ENCODE results near the gene PARP12.

The PARP12 gene

DNA sequence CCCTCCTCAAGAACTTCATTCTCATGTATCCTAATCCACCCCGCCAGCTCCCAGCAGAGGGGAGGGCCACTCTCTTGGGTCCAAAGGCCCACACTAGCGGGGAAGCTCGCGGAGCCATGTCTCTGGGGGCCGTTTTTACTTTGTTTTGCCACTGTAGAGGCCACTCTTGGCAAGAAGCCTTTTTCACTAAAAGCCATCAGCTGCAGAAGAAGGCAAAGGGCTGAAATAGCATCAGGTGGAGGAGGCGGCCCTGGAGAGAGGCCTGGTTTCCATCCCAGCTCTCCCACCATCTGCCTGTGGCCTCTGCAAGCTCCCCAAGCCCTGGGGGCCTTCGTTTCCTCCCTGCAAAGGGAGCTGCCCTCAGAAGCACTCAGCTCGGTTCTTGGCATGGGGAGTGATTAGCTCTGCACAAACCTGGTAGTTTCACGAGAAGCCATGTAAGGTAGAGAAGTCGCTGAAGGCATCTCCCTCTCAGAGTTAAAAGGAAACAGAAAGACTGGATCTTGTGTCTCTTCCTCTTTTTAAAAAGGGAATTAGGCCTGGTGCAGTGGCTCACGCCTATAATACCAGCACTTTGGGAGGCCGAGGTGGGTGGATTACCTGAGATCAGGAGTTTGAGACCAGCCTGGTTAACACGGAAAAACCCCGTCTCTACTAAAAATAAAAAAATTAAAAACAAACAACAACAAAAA lies 70.3 kb downstream of the PARP12 start:
- H3K27me3 ChIP-seq (ENCODE audit: control insufficient read depth, insufficient read depth, low read length) = no peaks in the 10 kb centered on the region
- H3K4me3 ChIP-seq (ENCODE audit: low read length) = no peak overlapping the region
- H3K36me3 ChIP-seq (ENCODE audit: control insufficient read depth, insufficient read depth, low read length) = no peaks in the 10 kb centered on the region
- H3K9ac ChIP-seq (ENCODE audit: low read length) = no peak overlapping the region
- H3K9me3 ChIP-seq (ENCODE audit: control insufficient read depth, low read length) = no peaks in the 10 kb centered on the region
- no peaks in the 10 kb centered on the region for H3K4me1 ChIP-seq (ENCODE audit: control insufficient read depth, insufficient read depth, low read length)

DNA sequence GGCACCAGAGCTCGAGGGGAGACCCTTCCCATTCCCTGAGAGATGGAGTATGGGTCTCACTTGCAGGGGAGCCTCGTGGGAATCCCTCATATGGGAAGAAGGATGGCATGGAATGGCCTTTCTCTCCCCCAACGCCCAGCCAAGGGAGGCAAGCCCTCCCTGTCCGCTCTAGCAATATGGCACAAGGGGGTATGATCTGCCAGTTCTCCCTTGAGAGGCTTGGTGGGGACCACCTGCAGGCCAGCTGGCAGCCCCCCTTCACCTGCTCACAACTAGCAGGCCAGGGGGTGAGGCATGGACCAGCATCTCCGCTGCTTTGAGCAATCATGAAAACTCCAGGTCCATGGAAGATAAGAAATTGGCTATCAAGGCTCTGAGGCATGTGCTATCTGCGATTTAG lies 70.8 kb downstream of the PARP12 start:
- Histone ChIP-seq H3K9me3 (ENCODE audit: control insufficient read depth, low read length) (no peaks in the 10 kb centered on the region), H3K36me3 (ENCODE audit: control insufficient read depth, insufficient read depth, low read length) (no peaks in the 10 kb centered on the region), H3K27me3 (ENCODE audit: control insufficient read depth, insufficient read depth, low read length) (no peaks in the 10 kb centered on the region), H3K4me3 (ENCODE audit: low read length) (no peak overlapping the region), H3K9ac (ENCODE audit: low read length) (no peak overlapping the region), H3K4me1 (ENCODE audit: control insufficient read depth, insufficient read depth, low read length) (no peaks in the 10 kb centered on the region)

DNA sequence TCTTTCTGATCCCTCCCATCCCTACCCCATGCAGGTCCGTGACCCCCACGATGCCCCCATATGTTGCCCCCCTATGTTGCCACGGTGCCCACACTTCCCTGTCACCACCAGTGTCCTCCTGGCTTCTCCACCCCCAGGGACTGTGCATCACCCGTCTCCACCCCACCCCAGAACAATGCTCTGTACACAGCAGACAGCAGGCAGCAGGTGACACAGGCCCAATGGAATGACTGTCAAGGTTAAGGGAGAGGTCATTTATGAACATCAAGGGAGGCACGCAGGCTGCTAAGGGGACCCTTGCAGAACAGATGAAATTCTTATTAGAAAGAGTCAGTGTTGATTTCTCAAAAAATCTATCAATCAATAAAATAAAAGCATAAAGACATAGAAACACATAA lies 71.5 kb downstream of the PARP12 start:
- no peaks in the 10 kb centered on the region for H3K36me3 ChIP-seq (ENCODE audit: control insufficient read depth, insufficient read depth, low read length)

DNA sequence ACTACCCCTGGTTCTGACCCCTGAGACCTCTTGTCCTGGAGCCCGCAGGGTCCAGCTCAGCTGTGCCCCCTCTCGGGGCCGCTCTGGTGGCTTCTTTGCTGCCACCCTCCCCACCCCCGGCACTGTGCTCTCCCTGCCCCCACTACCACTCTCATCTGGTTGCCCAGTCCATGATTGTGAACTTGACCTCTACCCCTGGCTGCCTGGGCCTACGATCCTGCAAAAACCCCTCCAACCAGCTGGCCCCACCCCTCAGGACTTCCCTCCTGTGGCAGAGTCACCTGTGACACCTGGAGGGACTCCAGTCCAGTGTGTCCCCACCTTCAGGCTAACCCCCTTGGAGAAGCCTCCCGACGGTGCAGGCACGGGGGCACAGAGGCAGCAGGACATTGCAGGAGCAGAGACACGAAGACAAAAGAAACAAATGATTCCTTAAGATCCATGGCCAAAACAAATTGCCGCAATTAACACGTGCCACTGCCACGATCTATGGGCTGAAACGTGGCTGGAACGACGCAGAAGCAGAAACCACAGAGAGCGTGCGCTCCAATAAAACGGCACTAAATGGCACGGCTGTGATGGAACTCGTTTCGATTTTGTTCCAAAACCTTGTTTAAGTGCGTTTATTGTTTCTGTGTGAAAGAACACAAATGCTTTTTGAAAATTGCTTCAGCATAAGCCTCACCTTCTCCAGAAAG lies 72.0 kb downstream of the PARP12 start:
- H3K36me3 ChIP-seq (ENCODE audit: control insufficient read depth, insufficient read depth, low read length) = no peaks in the 10 kb centered on the region
- H3K27me3 ChIP-seq (ENCODE audit: control insufficient read depth, insufficient read depth, low read length) = no peaks in the 10 kb centered on the region
- no peak overlapping the region for H3K4me3 ChIP-seq (ENCODE audit: low read length)
- H3K4me1 ChIP-seq (ENCODE audit: control insufficient read depth, insufficient read depth, low read length) = no peaks in the 10 kb centered on the region
- no peaks in the 10 kb centered on the region for H3K9me3 ChIP-seq (ENCODE audit: control insufficient read depth, low read length)
- no peak overlapping the region for H3K9ac ChIP-seq (ENCODE audit: low read length)

More for the DNA sequence above, 71.5 kb downstream of the PARP12 start:
- Histone ChIP-seq H3K4me3 (ENCODE audit: low read length) (no peak overlapping the region), H3K4me1 (ENCODE audit: control insufficient read depth, insufficient read depth, low read length) (no peaks in the 10 kb centered on the region), H3K9ac (ENCODE audit: low read length) (no peak overlapping the region), H3K27me3 (ENCODE audit: control insufficient read depth, insufficient read depth, low read length) (no peaks in the 10 kb centered on the region), H3K9me3 (ENCODE audit: control insufficient read depth, low read length) (no peaks in the 10 kb centered on the region)

DNA sequence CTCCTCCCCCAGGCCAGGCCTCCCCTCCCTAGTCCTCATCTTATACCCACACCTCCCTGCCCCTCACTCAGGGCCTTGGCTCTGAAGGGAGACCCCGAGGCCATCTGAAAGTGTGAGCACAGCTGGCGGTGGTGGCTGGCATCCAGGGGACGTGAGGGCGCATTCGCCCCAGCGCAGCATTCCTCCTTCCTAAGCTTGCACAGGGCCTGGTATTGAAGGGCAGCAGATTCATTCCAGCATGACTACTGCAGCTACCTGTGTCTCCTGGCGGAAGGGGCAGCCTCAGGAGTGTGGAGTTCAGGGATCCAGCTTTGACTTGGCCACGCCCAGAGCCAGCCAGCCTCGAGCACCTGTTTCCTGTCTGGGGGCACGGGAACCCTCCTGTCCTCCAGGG lies 72.6 kb downstream of the PARP12 start:
- Histone ChIP-seq H3K27me3 (ENCODE audit: control insufficient read depth, insufficient read depth, low read length) (no peaks in the 10 kb centered on the region), H3K36me3 (ENCODE audit: control insufficient read depth, insufficient read depth, low read length) (no peaks in the 10 kb centered on the region), H3K4me3 (ENCODE audit: low read length) (no peak overlapping the region), H3K9ac (ENCODE audit: low read length) (no peak overlapping the region), H3K9me3 (ENCODE audit: control insufficient read depth, low read length) (no peaks in the 10 kb centered on the region), H3K4me1 (ENCODE audit: control insufficient read depth, insufficient read depth, low read length) (no peaks in the 10 kb centered on the region)

DNA sequence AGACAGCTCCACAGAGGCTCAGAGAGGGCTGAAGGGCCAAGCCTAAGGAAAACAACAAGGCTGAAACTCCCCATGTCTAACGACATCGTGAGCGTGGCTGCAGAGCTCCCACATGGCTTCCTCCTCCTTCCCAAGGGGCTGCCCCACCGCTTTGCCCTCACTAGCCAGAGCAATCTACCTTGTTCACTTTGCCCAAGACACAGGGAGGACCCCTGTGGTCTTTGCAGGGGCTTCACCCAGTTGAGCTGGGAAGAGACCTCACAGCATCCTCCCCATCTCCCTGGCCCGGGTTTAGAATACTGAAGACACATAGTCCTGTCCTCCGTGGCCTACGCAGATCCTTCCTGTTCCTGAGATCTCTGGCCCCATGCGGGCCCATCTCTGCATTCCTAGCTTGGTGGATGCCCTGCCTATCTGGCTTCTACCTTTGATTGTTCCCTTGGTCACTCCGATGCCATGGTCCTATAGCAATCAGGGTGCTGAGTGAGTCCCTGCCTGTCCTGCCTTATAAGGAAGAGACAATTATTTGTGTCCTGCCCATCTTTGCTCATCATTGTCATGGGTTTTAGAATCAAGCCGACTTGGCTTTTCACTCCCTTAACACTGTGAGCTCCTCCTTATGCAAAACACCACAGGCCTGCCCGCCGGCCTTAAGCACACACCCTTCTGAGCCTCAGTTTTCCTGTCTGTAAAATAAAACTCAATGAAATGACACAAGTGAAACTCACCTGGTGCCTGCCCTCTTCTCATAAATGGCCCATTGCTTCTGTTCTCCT lies 73.2 kb downstream of the PARP12 start:
- no peaks in the 10 kb centered on the region for H3K36me3 ChIP-seq (ENCODE audit: control insufficient read depth, insufficient read depth, low read length)
- no peaks in the 10 kb centered on the region for H3K27me3 ChIP-seq (ENCODE audit: control insufficient read depth, insufficient read depth, low read length)
- no peaks in the 10 kb centered on the region for H3K9me3 ChIP-seq (ENCODE audit: control insufficient read depth, low read length)
- H3K9ac ChIP-seq (ENCODE audit: low read length) = no peak overlapping the region
- no peaks in the 10 kb centered on the region for H3K4me1 ChIP-seq (ENCODE audit: control insufficient read depth, insufficient read depth, low read length)
- no peak overlapping the region for H3K4me3 ChIP-seq (ENCODE audit: low read length)

DNA sequence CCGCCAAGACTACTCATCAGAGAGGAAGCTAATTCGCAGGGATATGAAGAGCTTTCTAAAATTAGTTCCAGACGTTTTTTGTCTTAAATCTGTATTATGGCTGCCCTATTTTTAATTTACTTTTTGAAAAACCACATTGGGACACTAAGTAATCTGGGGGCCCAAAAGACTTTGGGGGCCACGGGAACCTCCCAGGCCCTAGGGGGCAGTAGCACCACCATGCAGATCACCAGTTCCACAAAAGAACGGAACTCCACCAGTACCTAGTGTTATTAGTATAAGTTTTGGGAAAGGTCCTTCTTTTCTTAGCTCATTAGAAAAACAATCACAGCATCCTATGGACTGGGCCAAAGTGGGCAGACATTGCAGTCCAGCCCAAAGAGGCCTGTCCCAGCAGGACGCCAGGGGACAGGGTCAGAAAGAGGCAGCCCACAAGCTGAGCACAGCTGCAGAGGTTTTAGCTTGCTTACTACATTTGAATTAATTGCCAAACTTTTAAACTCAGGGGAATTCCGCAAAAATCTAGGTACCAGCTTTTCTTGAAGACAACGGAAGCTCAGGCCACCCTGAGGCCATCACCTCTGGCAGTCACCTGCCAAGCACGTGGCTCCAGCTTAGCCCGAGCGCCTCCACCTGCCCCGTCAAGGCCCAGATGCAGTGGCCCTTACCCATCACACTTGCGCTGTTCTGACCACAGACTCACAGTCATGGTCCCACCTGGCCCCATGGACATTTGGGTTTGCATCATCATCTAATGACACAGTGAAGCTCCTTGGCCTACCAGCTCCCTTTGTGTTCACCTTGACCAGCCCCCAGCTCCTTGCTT lies 74.8 kb downstream of the PARP12 start:
- no peaks in the 10 kb centered on the region for H3K27me3 ChIP-seq (ENCODE audit: control insufficient read depth, insufficient read depth, low read length)
- no peak overlapping the region for H3K9ac ChIP-seq (ENCODE audit: low read length)
- no peak overlapping the region for H3K4me3 ChIP-seq (ENCODE audit: low read length)
- H3K4me1 ChIP-seq (ENCODE audit: control insufficient read depth, insufficient read depth, low read length) = no peaks in the 10 kb centered on the region
- no peaks in the 10 kb centered on the region for H3K9me3 ChIP-seq (ENCODE audit: control insufficient read depth, low read length)
- no peaks in the 10 kb centered on the region for H3K36me3 ChIP-seq (ENCODE audit: control insufficient read depth, insufficient read depth, low read length)

DNA sequence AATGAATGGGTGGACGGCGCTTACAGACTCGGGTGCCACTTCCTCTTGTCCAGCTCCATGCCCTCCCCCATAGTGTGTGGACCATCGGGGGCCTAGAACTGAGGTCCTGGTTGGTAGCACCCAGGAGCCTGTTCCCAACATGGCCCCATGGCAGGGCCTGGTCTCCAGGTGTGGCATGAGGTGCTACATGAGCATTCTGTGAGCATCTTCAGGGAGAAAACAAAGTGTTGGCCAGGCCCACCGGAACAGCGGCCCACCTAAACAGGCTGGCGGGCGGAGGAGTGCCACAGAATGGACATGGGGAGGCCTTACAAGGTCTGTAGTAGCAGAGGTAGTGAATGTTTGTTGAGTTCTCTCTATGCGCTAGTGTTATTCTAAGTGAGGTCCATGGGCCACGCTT lies 76.9 kb downstream of the PARP12 start:
- Histone ChIP-seq H3K4me3 (ENCODE audit: low read length) (no peak overlapping the region), H3K27me3 (ENCODE audit: control insufficient read depth, insufficient read depth, low read length) (no peaks in the 10 kb centered on the region), H3K36me3 (ENCODE audit: control insufficient read depth, insufficient read depth, low read length) (no peaks in the 10 kb centered on the region)

DNA sequence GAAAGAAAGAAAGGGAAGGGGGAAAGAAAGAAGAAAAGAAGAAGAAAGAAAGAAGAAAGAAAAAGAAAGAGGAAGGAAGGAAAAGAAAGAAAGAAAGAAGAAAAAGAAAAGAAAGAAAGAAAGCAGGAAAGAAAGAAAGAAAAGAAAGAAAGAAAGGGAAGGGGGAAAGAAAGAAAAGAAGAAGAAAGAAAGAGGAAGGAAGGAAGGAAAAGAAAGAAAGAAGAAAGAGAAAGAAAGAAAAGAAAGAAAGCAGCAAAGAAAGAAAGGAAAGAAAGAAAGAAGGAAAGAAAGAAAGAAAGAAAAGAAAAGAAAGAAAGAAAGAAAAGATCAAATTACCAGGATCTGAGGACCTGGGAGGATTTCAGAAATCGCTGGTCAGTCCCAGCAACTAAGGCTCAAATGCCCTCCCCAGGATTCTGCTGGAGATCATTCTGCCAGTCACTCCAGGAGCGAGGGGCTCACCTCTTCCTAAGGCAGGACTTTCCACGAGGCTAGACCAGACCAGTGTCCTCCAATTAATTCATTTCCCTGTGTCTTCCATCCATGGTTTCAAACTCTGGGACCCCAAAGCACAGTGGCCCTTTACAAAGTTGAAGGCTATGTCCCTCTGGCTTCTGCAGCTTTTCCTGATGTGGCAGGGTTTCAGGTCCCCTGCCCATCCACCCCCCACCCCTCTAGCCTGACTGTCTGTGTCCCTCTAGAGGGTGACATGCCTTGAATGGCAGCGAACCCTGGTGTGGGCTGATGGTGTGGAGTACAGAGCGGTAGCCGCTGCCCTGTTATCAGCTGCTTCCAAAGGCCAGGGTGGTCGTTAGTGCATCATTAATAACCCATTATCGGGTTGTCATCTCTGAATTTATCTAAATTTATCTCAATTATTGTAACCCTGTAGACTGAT lies 77.9 kb downstream of the PARP12 start:
- H3K36me3 ChIP-seq (ENCODE audit: control insufficient read depth, insufficient read depth, low read length) = no peaks in the 10 kb centered on the region
- no peaks in the 10 kb centered on the region for H3K27me3 ChIP-seq (ENCODE audit: control insufficient read depth, insufficient read depth, low read length)
- H3K9ac ChIP-seq (ENCODE audit: low read length) = no peak overlapping the region
- no peaks in the 10 kb centered on the region for H3K9me3 ChIP-seq (ENCODE audit: control insufficient read depth, low read length)
- H3K4me3 ChIP-seq (ENCODE audit: low read length) = no peak overlapping the region
- H3K4me1 ChIP-seq (ENCODE audit: control insufficient read depth, insufficient read depth, low read length) = no peaks in the 10 kb centered on the region

More for the DNA sequence above, 76.9 kb downstream of the PARP12 start:
- no peaks in the 10 kb centered on the region for H3K4me1 ChIP-seq (ENCODE audit: control insufficient read depth, insufficient read depth, low read length)
- H3K9me3 ChIP-seq (ENCODE audit: control insufficient read depth, low read length) = no peaks in the 10 kb centered on the region
- H3K9ac ChIP-seq (ENCODE audit: low read length) = no peak overlapping the region

DNA sequence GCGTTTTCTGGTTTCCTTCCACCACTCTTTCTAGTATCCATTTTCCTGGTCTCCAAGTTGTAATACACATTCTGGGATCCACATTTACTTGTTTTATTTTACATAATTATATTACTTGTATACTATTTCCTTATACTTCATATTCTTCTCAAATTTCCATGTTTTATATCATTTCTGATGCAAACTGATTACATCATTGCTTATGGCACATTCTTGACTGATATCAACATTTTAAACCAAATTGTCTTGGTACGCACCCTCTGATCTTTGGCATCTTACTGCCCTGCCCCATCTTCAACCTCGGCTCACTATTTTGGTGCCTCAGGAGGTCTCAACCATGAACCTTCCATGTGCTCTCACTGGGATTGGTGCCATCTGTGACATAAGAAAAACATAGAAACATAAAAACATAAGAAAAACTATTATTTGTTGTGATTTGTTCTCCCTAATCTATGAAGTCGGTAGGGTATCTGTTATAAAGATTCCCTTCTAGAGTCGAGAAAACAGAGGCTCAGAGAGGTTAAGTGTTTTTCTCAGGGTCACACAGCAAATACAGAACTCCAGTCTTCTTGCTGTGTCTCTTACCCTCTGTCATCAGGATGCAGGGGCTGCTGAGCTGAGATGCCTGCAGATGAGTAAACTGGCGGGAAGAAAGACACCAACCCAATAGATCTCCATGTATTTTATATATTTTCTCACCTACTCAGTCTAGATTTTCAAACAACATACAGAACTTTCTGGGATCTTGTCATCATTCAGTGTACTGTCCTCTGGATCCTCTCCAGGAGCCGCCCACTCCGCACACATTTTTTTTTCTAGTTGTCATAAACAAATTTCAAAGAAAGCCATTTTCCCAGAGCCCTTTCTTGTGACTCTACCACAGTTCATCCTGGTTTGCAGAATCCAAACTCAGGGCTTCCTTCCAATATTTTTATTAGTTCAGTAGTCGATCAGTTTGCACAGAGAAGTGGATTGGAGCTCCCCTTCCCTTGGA lies 79.5 kb downstream of the PARP12 start:
- Histone ChIP-seq H3K36me3 (ENCODE audit: control insufficient read depth, insufficient read depth, low read length) (no peaks in the 10 kb centered on the region), H3K9me3 (ENCODE audit: control insufficient read depth, low read length) (no peaks in the 10 kb centered on the region), H3K4me1 (ENCODE audit: control insufficient read depth, insufficient read depth, low read length) (no peaks in the 10 kb centered on the region), H3K9ac (ENCODE audit: low read length) (no peak overlapping the region), H3K4me3 (ENCODE audit: low read length) (no peak overlapping the region), H3K27me3 (ENCODE audit: control insufficient read depth, insufficient read depth, low read length) (no peaks in the 10 kb centered on the region)
